Activated T-helper 1 cell treated with anti-CD3 and anti-CD28 coated beads, Interleukin-12 subunit alpha, Interleukin-12 subunit beta, Interleukin-2, Interleukin-4 antibody, amounts not matched to agents 30 ng/mL and 10 ng/mL and 1 ng/mL, durations not matched to agents 14 hours and 24 hours and 36 hours (primary cell): ENCODE results near the gene CALML4. TPM values are rescaled to one million over a fixed set of nuclear protein-coding genes. Genes with fewer than 3 reads are reported as not detected.

Source experiments
- total RNA-seq: library from RNA; stranded (reverse); gene quantifications from 2 replicates; pipeline ENCODE4 v1.2.3, GENCODE V29; 2022

CALML4 gene
- total RNA-seq, 1 donor from 2014 or later, result 13.1 TPM

Other genes with a start within 250 kb of the CALML4 start
- gene PIAS1, start 151.0 kb downstream of the CALML4 start, total RNA-seq, result 26.4 and 26.8 TPM in 2 replicates
- 95.3 and 98.3 TPM in 2 replicates for gene CLN6, start 24.4 kb upstream of the CALML4 start, total RNA-seq
- gene FEM1B, start 72.4 kb upstream of the CALML4 start, total RNA-seq, result 42.8 and 49.4 TPM in 2 replicates
- 0.23 and 0.27 TPM in 2 replicates for gene ITGA11, start 226.8 kb upstream of the CALML4 start, total RNA-seq